HG02885 (cell line): ENCODE data around the gene WNT6.
"Not testable (repeated sequence)": the region's sequence is repeated elsewhere in the genome, so short reads cannot be mapped to it uniquely, and the experiment has no call there.

Experiments
- ATAC-seq: cut with Tn5 transposase; IDR thresholded peaks from one replicate; pipeline ENCODE4 v1.9.1; 2021; ENCODE audit warnings: mild to moderate bottlenecking; ENCODE audit not compliant: unreplicated experiment, poor library complexity

Gene WNT6

DNA sequence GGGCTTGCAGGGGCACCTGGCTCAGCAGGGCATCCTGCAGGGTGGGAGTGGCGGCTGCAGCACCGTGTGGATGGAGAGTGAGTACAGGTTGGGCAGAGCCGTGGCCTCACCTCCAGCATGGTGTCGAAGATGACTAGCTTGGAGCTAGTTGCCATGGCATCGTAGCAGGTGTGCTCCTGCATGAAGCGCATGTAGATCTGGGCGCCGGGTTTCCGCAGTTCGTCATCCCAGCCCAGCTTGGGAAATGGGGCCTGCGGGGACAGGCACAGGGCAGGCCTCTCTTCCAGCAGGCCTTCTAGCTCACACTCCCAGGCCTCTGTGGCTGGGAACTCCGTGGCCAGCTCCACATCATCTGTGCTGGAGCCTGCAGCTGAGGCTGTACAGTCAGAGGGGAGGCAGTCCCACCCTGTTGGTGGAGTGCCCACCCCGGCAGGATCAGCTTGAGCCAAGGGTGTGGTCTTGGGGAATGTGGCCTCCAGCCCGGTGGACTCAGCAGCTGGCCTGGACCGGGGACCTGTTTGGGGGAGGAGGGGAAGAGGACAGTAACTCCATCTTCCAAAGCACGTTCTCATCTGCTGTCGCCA, 29.6 kb upstream of the WNT6 start:
- no peak for ATAC-seq

- ATAC-seq = no peak
These were observed 28.9 kb upstream of the WNT6 start for GRCh38 chr2:218830526-218831306.

DNA sequence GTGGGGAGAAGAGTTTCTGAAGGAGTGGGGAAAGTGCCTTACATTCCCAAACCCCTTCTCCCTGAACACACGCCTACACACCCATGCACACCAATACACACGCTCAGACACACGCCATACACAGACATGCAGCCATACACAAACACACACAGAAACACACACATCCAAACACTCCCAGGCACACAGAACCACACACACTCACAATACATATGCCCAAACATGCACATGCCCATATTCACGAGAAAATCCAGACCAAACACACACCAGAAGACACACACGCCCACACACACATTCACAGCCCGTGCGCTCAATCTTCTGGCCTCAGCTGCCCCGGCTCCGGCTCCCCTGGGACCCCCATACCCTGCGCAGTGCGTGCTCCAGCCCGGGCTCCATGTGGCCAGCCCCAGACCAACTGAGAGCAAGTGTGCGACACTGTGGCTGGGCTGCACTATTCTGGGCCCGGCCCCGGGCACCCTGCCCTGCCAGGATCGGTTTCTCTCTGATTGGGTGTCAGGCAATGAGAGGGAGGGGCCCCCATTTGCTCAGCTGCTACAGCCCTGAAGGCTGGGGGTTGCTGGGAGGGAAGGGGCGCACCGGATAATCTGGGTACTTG, 28.1 kb upstream of the WNT6 start, which contains the start of gene PRKAG3:
Gene PRKAG3, minus strand, starts transcription at position 426 of the 613 bp plus-strand sequence.
- no peak for ATAC-seq

- ATAC-seq = no peak
These were observed 27.5 kb upstream of the WNT6 start for GRCh38 chr2:218832081-218832480.

GRCh38 chr2:218832520-218832919, 27.1 kb upstream of the WNT6 start:
- no peak for ATAC-seq

DNA sequence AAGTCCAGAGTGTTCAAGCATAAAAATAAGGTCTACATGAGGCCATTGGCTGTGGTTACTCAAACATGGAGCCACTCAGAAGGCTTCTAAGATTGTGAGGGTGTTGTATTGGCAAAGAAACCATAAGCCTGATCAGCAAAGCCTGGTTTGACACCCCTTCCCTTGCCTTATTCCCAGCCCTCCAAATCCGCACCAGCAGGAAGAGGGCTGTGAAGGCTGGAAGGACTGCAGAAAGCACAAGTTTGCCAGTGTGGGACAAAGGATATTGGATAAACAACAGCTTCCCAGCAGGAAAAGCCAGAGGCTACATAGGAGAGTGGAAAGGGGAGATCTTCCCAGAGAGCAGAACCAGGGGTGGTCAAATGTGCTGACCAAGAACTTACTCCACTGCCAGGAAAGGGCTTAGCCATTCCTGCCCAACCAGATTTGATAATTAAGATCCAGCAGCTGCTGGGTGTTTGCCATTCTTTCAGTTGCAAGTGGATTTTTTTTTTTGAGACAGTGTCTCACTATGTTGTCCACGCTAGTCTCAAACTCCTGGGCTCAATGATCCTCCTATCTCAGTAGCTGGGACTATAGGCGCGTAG, 26.5 kb upstream of the WNT6 start:
- no peak for ATAC-seq

DNA sequence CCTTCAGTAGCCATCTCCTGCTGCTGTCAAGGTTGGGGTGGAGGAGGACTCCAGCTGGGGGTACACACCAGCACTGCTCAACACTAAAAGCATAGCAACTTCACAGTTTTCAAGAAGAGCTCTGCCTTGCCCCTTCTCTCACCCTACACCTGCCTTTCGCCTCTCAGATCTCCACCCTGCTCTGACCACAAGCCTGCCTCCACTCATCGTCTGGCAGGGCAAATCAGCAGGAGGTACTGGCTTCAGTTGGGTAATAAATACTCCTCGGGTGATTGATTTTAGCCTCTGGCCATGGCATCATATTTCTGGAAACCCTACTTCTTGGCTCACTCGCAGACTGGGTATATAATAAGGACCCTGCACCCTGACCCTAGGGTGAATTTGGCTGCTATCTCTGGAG, 24.9 kb upstream of the WNT6 start:
- no peak for ATAC-seq

- no peak for ATAC-seq
These were observed 22.1 kb upstream of the WNT6 start for GRCh38 chr2:218837495-218837894.

GRCh38 chr2:218839430-218839829, 20.2 kb upstream of the WNT6 start:
- ATAC-seq = no peak

DNA sequence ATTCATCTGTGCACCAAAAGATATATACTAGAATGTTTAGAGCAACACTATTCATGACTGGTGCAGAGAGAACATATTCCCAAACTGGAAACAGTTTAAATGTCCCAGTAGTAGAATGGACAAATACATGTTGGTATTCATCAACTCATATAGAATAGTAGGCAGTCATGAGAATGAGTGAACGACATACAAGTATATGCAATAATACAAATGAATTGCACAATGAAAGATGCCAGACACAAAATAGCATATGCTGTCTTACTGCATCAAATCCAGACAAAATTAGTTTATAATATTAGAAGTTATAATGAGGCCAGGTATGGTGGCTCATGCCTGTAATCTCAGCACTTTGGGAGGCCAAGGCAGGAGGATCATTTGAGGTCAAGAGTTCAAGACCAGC, 19.7 kb upstream of the WNT6 start:
- ATAC-seq = no peak

DNA sequence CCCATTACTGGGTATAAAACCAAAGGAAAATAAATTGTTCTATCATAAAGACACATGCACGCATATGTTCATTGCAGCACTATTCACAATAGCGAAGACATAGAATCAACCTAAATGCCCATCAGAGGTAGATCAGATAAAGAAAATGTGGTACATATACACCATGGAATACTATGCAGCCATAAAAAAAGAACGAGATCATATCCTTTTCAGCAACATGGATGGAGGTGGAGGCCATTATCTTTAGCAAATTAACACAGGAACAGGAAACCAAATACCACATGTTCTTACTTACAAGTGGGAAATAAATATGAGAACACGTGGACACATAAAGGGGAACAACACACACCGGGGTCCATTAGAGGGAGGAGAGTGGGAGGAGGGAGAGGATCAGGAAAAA, 15.3 kb upstream of the WNT6 start:
- not testable (repeated sequence) for ATAC-seq

- not testable (repeated sequence) for ATAC-seq
These were observed 12.6 kb upstream of the WNT6 start for GRCh38 chr2:218846963-218847362.

GRCh38 chr2:218849721-218850120, 9.9 kb upstream of the WNT6 start:
- no peak for ATAC-seq

DNA sequence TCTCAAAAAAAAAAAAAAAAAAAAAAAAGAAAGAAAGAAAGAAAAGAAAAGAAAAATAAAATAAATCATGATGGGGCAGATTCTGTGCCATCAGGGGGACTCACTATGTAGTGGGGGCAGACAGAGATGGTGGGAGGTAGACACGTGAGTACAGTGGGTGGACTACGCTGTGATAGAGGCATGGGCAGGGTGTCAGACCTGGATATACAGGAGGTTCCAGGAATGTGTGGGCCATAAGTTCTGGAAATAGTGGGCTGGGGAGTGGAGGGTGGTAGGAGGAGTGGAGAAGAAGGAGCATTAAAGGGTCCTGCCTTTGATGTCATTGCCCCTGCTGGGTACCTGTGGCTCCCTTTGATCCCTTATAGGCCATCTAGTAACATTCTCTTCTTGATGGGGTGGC, 8.8 kb upstream of the WNT6 start:
- ATAC-seq = no peak

DNA sequence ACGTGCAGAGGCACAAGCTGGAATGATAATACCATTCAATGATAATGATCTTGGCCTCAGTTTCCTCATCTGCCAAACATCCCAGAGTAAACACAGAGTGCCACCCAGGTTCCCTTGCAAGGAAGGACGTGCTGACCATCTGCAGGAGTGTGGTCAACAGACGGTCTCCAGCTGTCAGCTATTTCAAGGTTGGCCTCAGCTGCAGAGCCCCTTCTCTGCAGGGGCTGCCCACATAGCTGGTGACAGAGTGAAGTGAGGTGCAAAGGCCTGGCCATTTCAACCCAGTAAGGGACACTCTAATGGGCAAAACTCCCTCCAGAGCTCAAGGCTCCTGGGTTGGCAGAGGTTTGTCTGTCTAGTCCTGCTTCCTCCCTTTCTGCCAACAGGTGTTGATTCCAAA, 8.3 kb upstream of the WNT6 start:
- no peak for ATAC-seq

GRCh38 chr2:218852911-218853667, 6.5 kb upstream of the WNT6 start:
- ATAC-seq = no peak

GRCh38 chr2:218853766-218854165, 5.8 kb upstream of the WNT6 start:
- no peak for ATAC-seq

DNA sequence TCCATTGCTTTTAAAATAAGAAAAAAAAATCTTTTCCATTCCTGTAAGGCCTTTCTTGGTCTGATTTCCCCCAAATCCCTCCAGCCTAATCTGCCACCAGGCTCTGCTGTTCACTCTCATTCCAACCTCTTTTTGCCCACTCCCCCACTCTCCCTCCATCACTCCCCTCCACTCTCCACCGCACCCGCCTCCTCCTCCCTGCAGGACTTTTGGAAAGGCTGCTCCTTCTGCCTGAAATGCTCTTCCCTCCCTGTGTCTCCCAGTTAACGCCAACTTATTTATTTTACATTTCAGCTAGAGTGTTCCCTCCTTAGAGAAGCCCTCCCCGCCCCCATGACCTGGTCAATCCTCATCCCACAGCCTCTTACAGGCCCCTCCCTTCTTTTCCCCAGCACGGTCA, 4.7 kb upstream of the WNT6 start:
- no peak for ATAC-seq

DNA sequence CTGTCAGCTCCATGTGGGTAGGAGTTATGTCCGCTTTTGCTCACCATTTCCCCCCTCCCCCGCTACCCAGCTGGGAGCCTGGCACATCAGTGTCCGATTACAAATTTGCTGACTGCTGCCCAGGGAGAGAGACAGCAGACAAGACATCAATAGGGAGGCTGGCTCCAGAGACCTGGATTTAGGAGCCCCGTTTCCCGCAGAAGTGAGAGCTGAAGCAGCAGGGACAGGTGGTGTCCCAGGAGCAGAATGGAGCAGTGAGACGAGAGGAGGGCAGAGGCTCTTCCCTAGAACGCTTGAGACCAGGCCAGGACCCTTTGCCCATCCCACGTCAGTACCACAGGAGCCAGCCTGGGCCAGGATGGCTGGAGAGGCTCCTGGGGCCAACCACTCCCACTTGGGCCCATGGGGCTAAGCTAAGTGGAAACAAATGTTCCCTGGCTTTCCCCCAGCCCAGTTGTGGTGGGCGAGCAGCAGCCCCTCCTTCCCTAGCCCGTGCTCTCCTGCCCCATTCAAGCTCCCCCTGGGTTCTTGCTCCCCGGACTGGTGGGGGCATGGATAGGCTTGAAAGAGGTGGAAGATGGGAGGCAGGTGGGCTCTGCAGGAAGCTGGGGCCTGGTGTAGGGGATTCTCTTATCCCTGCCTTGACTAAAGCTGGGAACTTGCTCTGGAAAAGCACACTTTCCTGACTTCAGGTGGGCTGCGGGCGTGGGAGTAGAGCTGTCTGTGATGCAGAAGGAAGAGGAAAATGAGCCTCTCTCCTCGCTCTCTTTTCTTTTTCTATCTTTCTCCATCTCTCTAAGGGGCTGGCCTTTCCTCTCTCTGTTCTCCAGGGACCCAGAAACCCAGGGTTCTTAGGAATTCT, 4.1 kb upstream of the WNT6 start:
- ATAC-seq = no peak
